Subcutaneous adipose tissue (tissue), 4 donors: ENCODE data around the gene MTRF1. TPM values are rescaled to one million over a fixed set of nuclear protein-coding genes. Genes with fewer than 3 reads are reported as not detected.

Experiments
- total RNA-seq, 4 donors: library from RNA; depleted of rRNA; stranded (reverse); fragments of >200 nt; gene quantifications; one replicate each; pipeline ENCODE4 v1.1.0, GENCODE V29; 2016
- TF ChIP-seq, protein P1 (sequence below): fragments of 450-650 bp; IDR thresholded peaks from one replicate; pipeline ENCODE4 v1.5.1; 2016; ENCODE audit warnings: low read depth, mild to moderate bottlenecking, control low read depth, antibody characterized with exemption, moderate library complexity

MTRF1 gene
- total RNA-seq, 4 donors from 2014 or later, result 10.7 to 13.1 (median 11.6) TPM

DNA sequence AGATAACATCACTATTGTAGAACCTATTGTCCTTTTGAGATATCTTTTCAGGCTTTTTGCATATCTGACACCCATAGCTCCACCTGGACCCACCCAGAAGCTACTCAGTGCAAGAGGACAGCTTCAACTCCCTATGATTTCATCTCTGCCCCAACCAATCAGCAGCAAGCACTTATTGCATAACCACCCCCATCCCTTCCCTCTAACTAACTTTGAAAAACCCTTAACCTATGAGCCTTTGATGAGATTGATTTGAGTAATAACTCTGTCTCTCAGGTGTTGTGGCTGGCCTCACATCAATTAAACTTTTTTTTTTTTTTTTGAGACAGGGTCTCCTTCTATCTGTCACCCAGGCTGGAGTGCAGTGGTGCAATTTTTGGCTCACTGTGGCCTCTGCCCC, 13.4 kb upstream of the MTRF1 start:
- TF ChIP-seq, protein P1, sequence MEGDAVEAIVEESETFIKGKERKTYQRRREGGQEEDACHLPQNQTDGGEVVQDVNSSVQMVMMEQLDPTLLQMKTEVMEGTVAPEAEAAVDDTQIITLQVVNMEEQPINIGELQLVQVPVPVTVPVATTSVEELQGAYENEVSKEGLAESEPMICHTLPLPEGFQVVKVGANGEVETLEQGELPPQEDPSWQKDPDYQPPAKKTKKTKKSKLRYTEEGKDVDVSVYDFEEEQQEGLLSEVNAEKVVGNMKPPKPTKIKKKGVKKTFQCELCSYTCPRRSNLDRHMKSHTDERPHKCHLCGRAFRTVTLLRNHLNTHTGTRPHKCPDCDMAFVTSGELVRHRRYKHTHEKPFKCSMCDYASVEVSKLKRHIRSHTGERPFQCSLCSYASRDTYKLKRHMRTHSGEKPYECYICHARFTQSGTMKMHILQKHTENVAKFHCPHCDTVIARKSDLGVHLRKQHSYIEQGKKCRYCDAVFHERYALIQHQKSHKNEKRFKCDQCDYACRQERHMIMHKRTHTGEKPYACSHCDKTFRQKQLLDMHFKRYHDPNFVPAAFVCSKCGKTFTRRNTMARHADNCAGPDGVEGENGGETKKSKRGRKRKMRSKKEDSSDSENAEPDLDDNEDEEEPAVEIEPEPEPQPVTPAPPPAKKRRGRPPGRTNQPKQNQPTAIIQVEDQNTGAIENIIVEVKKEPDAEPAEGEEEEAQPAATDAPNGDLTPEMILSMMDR, result no peak

DNA sequence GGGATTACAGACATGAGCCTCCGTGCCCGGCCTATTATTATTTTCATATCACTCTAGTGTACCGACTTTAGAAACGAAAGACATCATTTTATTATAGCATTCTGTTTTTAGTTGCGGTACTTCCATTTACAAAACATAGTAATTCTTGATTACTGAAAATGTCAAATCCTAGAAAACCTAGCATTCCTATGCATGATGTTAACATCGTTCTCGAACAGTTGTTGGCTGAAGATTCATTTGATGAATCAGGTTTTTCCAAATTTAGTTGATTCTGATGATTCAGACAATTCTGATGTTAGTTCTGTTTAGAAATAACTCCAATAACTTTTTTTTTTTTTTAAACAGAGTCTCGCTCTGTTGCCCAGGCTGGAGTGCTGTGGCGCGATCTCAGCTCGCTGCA, 11.5 kb upstream of the MTRF1 start:
- TF ChIP-seq, protein P1, result no peak

DNA sequence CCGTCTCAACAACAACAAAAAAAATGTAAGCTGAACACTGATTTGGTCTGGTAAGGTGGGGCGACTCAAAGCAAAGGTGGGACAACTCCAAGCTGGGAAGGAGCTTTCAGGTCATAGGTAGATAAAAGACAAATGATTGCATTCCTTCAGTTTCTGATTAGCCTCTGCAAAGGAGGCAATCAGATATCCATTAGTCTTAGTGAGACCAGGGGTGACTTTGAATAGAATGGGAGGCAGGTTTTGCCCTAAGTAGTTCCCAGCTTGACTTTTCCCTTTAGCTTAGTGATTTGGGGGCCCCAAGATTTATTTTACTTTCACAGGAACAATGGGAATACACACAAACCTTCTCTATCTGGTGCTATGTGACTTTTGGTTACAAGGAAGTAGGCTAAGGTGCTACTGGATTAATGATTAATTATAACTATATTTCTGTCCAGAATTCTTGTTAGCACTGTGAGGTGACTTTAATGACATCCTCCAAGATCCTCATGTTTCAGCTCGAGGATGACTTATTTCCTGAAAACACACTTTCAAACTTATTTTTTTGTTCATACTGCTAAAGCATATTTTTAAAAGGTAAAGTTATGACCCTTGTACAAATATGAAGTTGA, 10.6 kb upstream of the MTRF1 start:
- TF ChIP-seq, protein P1, result no peak

DNA sequence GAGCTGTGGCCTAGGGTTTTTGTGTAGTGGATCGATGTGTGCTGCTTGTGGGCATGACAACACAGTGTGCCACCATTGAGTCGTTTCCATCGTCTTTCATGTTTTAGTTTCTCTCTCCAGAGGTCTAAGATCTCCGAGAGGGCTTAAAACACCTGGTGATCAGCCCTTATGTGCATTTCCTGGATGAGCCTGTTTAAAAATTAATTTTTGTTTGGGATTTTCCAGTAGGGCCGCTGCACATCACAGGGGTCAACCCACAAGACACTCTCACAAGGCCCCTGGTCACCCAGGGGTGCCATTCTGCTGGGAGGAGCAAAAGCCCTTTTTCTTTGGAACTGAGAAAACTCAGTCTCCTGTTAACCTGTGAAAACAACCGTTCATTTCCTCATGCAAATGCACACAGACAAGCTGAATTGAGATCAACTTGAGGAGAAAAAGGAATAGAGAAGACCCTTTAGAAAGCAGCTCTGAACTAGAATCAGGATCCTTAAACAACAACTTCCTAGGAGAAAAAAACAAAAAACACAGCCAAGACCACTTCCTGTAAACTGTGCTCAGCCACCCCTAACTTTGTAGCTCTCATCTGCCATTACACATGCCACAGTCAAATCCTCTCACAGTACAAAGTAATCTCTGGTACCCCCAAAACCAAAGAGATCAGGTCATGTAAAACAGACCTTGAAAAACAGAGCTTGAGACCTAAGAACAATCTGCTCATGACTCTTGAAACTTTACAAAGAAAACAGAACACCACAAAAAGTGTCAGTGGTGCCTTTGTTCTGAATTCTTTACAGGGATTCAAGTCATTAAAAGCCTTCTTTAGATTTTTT, 8.3 kb upstream of the MTRF1 start:
- TF ChIP-seq, protein P1, result no peak

DNA sequence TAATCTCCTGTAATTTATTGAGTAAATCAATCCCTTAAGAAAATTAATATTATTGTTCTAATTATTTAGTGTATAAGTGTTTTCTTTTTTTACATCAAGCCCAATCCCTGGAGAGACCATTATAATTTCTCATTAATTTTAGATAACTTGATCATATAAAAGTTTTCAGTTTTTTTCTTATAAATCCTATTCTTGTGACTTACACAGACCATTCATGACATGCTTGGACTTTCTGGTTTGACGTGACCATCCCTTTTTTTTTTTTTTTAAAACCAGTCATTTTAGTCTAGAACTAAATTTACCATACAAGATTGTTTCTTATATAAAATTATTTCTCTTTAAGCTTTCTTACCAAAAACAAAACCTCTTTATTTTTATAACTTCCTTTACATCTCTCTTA, 5.4 kb upstream of the MTRF1 start:
- TF ChIP-seq, protein P1, result no peak

DNA sequence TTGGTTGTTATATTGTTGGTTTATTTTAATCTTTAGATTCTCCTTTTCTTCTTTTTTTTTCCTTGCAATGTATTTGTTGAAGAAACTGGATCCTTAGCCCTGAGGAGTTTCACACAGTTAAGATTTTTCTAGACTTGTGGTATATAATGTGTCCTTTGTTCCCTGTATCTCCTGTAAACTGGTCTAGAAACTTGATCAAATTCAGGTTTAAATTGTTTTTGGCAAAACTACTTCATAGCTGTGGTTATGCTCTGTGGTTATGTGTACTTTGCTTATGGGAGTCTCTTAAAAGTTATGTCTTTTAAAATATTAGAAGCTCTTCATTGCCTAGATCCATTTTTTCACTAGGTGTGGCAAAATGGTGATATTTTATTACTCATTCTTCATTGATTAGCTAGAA, 3.7 kb upstream of the MTRF1 start:
- TF ChIP-seq, protein P1, result no peak

DNA sequence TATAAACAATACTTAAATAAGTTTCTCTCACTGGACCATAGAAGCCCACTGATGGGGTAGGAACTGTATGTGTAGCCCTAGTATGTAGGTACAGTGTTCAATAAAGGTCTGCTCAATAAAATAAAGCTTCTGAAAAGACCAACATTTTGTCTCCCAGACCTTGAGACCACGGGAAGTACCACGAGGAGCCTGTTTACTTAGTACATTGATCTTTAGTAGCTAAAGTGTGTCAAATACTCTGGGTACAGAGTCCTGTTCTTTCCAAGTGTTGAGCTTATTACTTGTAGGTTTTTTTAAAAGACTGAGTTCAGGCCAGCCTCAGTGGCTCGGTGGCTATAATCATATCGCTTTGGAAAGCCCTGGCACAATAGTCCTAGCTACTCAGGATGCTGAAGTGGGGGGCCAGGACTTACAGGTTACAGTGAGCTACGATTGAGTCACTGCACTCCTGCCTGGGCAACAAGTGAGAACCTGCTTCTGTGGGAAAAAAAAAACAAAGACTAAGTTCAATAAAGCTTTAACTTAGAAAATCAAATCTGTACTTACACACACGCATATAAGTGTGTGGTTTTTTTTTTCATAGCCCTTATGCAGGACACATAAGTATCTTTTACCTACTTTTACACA, 3.4 kb downstream of the MTRF1 start:
- TF ChIP-seq, protein P1, result no peak
